ENCODE measurements around the gene CEBPE. TPM values are rescaled to one million over a fixed set of nuclear protein-coding genes. Genes with fewer than 3 reads are reported as not detected.

The CEBPE gene
- total RNA-seq, 4 donors from 2014 or later: not detected

DNA sequence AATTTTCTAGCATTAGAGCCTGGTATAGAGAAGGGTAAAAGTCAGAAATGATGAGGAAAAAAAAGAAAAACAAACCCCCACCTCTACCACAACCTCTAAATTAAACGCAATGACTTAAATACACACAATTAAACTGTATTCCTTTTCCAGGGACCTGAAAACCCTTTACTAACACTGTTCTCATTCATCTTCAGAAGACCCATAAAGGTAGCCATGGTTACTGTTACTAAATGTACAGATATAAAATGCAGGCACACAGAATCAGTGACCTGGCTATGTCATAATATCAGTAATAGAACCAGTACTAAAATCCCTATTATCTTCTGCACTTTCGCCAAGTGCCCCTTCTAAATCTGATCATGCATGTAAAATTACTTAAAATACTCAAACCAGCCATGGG lies 25.5 kb downstream of the CEBPE start:
- H3K9me3 ChIP-seq: no peaks in the 10 kb centered on the region
- peaks cover 3 to 53% (median 17%) of the 10 kb centered on the region in 3 donors for H3K36me3 ChIP-seq
- WGBS, 2 donors: 71 to 74% methylated on average over 2 of the region's 2 CpGs
- no peak for DNase-seq (ENCODE audit: low spot score in 2 of 2)
- H3K27me3 ChIP-seq: no peaks in the 10 kb centered on the region
- peak overlapping the region in 2 of 4 donors; percentile 69 to 92 for H3K4me3 ChIP-seq
- no peak overlapping the region for H3K27ac ChIP-seq
- TF ChIP-seq POLR2A (IDR thresholded peaks at IDR 0.05): no peak
- TF ChIP-seq EP300 (IDR thresholded peaks at IDR 0.05): no peak
- TF ChIP-seq, protein P1, sequence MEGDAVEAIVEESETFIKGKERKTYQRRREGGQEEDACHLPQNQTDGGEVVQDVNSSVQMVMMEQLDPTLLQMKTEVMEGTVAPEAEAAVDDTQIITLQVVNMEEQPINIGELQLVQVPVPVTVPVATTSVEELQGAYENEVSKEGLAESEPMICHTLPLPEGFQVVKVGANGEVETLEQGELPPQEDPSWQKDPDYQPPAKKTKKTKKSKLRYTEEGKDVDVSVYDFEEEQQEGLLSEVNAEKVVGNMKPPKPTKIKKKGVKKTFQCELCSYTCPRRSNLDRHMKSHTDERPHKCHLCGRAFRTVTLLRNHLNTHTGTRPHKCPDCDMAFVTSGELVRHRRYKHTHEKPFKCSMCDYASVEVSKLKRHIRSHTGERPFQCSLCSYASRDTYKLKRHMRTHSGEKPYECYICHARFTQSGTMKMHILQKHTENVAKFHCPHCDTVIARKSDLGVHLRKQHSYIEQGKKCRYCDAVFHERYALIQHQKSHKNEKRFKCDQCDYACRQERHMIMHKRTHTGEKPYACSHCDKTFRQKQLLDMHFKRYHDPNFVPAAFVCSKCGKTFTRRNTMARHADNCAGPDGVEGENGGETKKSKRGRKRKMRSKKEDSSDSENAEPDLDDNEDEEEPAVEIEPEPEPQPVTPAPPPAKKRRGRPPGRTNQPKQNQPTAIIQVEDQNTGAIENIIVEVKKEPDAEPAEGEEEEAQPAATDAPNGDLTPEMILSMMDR (IDR thresholded peaks at IDR 0.05): no peak
- H3K4me1 ChIP-seq: peaks cover 0 to 40% (median 24%) of the 10 kb centered on the region in 4 donors

DNA sequence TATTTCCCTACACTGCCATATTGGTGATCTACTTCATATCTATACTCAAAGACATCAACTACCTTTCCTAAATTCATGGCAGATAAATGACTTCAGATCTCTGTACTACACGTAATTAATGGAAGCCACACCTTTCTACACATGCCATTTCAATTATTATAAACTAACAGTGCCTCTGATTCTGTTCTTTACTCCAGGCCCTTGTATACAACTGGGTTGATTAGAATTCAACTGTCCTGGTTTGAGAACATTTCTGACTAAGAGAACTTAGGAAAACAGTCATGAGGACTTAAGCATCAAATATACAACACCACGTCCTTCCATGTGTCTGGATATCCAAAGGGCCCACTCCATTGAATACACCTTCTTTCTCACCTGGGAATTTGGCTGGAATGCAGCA lies 26.0 kb downstream of the CEBPE start:
- 58 to 63% methylated on average over 2 of the region's 2 CpGs for WGBS, 2 donors
- no peaks in the 10 kb centered on the region for H3K9me3 ChIP-seq
- H3K4me1 ChIP-seq: peaks cover 0 to 40% (median 24%) of the 10 kb centered on the region in 4 donors
- no peaks in the 10 kb centered on the region for H3K27me3 ChIP-seq
- no peak overlapping the region for H3K27ac ChIP-seq
- H3K36me3 ChIP-seq: peaks cover 3 to 53% (median 17%) of the 10 kb centered on the region in 3 donors
- no peak overlapping the region for H3K4me3 ChIP-seq
- no peak for DNase-seq (ENCODE audit: low spot score in 2 of 2)
- TF ChIP-seq POLR2A (IDR thresholded peaks at IDR 0.05): no peak
- TF ChIP-seq EP300 (IDR thresholded peaks at IDR 0.05): no peak
- TF ChIP-seq, protein P1 (IDR thresholded peaks at IDR 0.05): no peak

DNA sequence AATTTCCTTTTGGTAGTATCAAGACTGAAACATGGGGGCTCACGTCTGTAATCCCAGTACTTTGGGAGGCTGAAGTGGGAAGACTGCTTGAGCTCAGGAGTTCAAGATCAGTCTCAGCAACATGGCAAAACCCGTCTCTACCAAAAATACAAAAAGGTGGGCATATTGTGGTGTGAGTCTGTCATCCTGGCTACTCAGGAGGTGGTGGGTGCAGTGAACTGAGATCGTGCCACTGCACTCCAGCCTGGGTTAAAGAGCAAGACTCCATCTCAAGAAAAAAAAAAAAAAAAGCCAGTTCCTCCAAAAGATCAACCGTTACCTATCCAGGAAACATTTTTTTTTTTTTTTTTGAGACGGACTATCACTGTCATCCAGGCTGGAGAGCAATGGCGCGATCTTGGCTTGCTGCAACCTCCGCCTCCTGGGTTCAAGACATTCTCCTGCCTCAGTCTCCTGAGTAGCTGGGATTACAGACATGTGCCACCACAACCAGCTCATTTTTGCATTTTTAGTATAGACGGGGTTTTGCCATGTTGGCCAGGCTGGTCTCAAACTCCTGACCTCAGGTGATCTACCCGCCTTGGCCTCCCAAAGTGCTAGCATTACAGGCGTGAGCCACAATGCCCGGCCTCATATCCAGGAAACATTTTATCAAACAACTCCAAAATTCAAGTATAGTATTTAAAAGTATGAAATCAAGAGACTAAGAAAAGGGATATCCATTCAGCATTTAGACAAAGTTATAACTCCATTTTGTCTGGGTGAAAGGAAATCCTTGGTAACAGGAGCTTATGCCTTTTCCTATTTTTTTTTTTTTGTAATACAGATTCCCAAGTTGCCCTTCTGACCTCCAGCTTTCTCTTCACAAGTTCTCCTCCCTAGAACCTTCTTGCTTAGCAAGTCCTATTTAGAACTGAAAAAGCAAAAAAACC lies 27.5 kb downstream of the CEBPE start:
- no peaks in the 10 kb centered on the region for H3K9me3 ChIP-seq
- no peak overlapping the region for H3K4me3 ChIP-seq
- DNase-seq (ENCODE audit: low spot score in 2 of 2): no peak
- H3K27me3 ChIP-seq: no peaks in the 10 kb centered on the region
- 81 to 85% methylated on average over 12 of the region's 12 CpGs for WGBS, 2 donors
- no peak overlapping the region for H3K27ac ChIP-seq
- no peak for TF ChIP-seq POLR2A (IDR thresholded peaks at IDR 0.05)
- TF ChIP-seq EP300 (IDR thresholded peaks at IDR 0.05): no peak
- TF ChIP-seq, protein P1 (IDR thresholded peaks at IDR 0.05): no peak
- peaks cover 0 to 27% (median 15%) of the 10 kb centered on the region in 4 donors for H3K4me1 ChIP-seq
- peaks cover 3 to 61% (median 17%) of the 10 kb centered on the region in 3 donors for H3K36me3 ChIP-seq

DNA sequence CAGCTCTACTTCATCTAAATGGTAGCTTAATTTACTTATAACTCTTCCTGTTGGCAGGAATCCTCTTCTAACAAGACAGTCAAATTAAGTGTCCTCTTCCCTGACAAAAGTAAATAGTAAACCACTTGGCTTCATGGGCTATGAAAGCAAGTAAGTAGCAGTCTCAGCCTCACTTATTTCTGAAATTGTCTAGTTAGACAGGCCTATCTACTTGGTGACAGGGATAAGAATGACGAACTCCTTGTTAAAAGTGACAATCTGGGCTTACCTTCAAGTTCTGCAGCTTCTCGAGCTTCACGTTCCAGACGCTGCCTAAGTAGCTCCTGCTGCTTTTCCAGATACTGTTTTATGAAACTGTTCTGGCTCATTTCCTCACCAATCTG lies 28.8 kb downstream of the CEBPE start:
- Histone ChIP-seq H3K4me3 (no peak overlapping the region), H3K27ac (no peak overlapping the region), H3K27me3 (no peaks in the 10 kb centered on the region), H3K4me1 (peaks cover 0 to 25% (median 11%) of the 10 kb centered on the region in 4 donors), H3K9me3 (no peaks in the 10 kb centered on the region), H3K36me3 (peaks cover 3 to 74% (median 17%) of the 10 kb centered on the region in 3 donors)
- no peak for DNase-seq (ENCODE audit: low spot score in 2 of 2)
- WGBS, 2 donors: 70 to 78% methylated on average over 4 of the region's 4 CpGs
- TF ChIP-seq POLR2A (IDR thresholded peaks at IDR 0.05) (no peak), EP300 (IDR thresholded peaks at IDR 0.05) (no peak)
- TF ChIP-seq, protein P1 (IDR thresholded peaks at IDR 0.05): no peak
